Measurements from ENCODE around the gene TXN2. TPM values are rescaled to one million over a fixed set of nuclear protein-coding genes. Genes with fewer than 3 reads are reported as not detected.

TXN2 gene
- total RNA-seq, 1 experiment from 2014 or later = 87.0 TPM

- Histone ChIP-seq H3K79me2 (ENCODE audit: insufficient read depth, low read length) (no peaks in the 10 kb centered on the region), H3K9ac (ENCODE audit: low read length) (no peak overlapping the region), H3K4me1 (ENCODE audit: control insufficient read depth in 1 of 2, insufficient read depth in 2 of 2, low read length in 2 of 2) (peaks cover 22 to 28% of the 10 kb centered on the region in 2 experiments), H3K9me2 (ENCODE audit: insufficient read depth) (no peaks in the 10 kb centered on the region), H2AFZ (ENCODE audit: low read depth, low read length, poor library complexity, severe bottlenecking) (no peak overlapping the region), H3K9me3 (ENCODE audit: control insufficient read depth in 1 of 2, insufficient read depth in 1 of 2, low read depth in 1 of 2, low read length in 2 of 2) (no peaks in the 10 kb centered on the region), H4K20me1 (ENCODE audit: insufficient read depth) (no peaks in the 10 kb centered on the region), H3K4me3 (replicated peaks in 1 of 2; ENCODE audit: low read depth in 1 of 2, low read length in 2 of 2) (no peak overlapping the region), H3K4me2 (ENCODE audit: low read length) (no peak overlapping the region), H3K27ac (ENCODE audit: low read depth, low read length) (no peak overlapping the region), H3K36me3 (ENCODE audit: control insufficient read depth in 1 of 2, insufficient read depth in 2 of 2, low read length in 2 of 2) (peaks cover 26% of the 10 kb centered on the region in 2 experiments), H3K27me3 (ENCODE audit: insufficient read depth, low read length) (no peaks in the 10 kb centered on the region)
- ChIA-PET POLR2A (no interaction called here), RAD21 (ENCODE audit: low non-redundant PET in 1 of 2, low total read pairs in 2 of 2, uncharacterized antibody in 2 of 2, unreplicated experiment in 2 of 2) (no interaction called here), CTCF (no interaction called here)
- intact Hi-C loops (cut with micrococcal nuclease) = loop anchor here (5.0 kb wide), 1 partner anchor 100 kb away; no protein-coding TSS in a partner anchor
- BruUV-seq (replicated peaks) = no TSS peak
- DNase-seq (ENCODE audit: low read depth, low spot score) (no peak), ATAC-seq (no peak)
- TF ChIP-seq POLR2AphosphoS5 (IDR thresholded peaks at IDR 0.05; ENCODE audit: low read depth, low read length) (no peak), SIN3A (IDR thresholded peaks at IDR 0.05; ENCODE audit: low read depth) (no peak), ELF1 (IDR thresholded peaks at IDR 0.05; ENCODE audit: borderline replicate concordance, low read depth) (no peak), FOSL1 (IDR thresholded peaks at IDR 0.05; ENCODE audit: low read depth) (no peak), CBX3 (IDR thresholded peaks at IDR 0.05; ENCODE audit: low read depth) (no peak), SP1 (IDR thresholded peaks at IDR 0.05; ENCODE audit: low read depth) (no peak), CTCF (IDR thresholded peaks at IDR 0.05 in 2 of 3, conservative IDR thresholded peaks at IDR 0.05 in 1 of 3; ENCODE audit: borderline replicate concordance in 1 of 3, insufficient read depth in 1 of 3, low read depth in 2 of 3, low read length in 2 of 3) (no peak), ZNF274 (IDR thresholded peaks at IDR 0.05; ENCODE audit: low read depth, low read length) (no peak)
Observed at GRCh38 chr22:36472689-36473088, 8.8 kb downstream of the TXN2 start.
